Measurements from ENCODE around the gene CXCL9. TPM values are rescaled to one million over a fixed set of nuclear protein-coding genes. Genes with fewer than 3 reads are reported as not detected.

Gene CXCL9
- total RNA-seq, 1 experiment from 2014 or later = not detected

DNA sequence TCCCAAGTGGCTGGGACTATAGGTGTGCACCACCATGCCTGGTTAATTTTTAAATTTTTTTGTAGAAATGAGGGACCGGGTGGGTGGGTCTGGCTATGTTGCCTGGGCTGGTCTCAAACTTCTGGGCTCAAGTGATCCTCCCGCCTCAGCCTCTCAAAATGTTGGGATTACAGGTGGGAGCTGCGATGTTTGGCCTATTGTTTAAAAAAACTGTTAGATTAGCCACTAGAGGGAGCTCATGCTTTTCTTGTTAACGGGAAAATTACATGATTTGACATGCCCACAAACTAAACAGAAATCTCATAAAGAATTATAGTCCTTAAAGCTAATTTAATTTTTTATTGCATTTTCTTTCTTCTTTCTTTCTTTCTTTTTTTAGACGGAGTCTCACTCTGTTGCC lies 11.6 kb downstream of the CXCL9 start:
- H3K27ac ChIP-seq (ENCODE audit: low read length) = no peak overlapping the region
- ATAC-seq = peak; percentile 39; the same call in 1 of the 2 replicates

DNA sequence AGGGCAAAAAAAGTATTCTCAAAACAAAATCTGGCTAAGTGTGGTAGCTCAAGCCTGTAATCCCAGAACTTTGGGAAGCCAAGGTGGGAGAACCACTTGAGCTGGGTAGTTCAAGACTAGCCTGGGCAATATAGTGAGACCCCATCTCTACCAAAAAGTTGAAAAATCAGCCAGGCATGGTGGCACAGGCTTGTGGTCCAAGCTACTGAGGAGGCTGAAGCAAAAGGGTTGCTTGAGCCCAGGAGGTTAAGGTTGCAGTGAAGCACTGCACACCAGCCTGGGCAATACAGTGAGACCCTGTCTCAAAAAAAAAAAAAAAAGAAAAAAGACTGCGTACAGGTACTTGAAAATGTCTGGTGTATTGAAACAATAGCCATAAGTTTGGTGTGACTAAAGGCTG lies 14.8 kb downstream of the CXCL9 start:
- ChIA-PET CTCF (no interaction called here), POLR2A (no interaction called here)
- Histone ChIP-seq H3K36me3 (ENCODE audit: control insufficient read depth, insufficient read depth, low read length) (peaks cover 5% of the 10 kb centered on the region; the same call in 1 of the 2 replicates), H3K4me1 (ENCODE audit: control insufficient read depth, insufficient read depth, low read length) (peaks cover 6% of the 10 kb centered on the region), H3K9me3 (ENCODE audit: control insufficient read depth, insufficient read depth, low read depth, low read length) (no peaks in the 10 kb centered on the region), H3K27ac (ENCODE audit: low read length) (no peak overlapping the region), H3K4me3 (ENCODE audit: low read depth in 2 of 2, low read length in 2 of 2) (no peak overlapping the region), H3K27me3 (ENCODE audit: control insufficient read depth, insufficient read depth, low read length) (no peaks in the 10 kb centered on the region)
- TF ChIP-seq, protein P1, sequence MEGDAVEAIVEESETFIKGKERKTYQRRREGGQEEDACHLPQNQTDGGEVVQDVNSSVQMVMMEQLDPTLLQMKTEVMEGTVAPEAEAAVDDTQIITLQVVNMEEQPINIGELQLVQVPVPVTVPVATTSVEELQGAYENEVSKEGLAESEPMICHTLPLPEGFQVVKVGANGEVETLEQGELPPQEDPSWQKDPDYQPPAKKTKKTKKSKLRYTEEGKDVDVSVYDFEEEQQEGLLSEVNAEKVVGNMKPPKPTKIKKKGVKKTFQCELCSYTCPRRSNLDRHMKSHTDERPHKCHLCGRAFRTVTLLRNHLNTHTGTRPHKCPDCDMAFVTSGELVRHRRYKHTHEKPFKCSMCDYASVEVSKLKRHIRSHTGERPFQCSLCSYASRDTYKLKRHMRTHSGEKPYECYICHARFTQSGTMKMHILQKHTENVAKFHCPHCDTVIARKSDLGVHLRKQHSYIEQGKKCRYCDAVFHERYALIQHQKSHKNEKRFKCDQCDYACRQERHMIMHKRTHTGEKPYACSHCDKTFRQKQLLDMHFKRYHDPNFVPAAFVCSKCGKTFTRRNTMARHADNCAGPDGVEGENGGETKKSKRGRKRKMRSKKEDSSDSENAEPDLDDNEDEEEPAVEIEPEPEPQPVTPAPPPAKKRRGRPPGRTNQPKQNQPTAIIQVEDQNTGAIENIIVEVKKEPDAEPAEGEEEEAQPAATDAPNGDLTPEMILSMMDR (IDR thresholded peaks at IDR 0.05) = no peak
- TF ChIP-seq, protein P2, sequence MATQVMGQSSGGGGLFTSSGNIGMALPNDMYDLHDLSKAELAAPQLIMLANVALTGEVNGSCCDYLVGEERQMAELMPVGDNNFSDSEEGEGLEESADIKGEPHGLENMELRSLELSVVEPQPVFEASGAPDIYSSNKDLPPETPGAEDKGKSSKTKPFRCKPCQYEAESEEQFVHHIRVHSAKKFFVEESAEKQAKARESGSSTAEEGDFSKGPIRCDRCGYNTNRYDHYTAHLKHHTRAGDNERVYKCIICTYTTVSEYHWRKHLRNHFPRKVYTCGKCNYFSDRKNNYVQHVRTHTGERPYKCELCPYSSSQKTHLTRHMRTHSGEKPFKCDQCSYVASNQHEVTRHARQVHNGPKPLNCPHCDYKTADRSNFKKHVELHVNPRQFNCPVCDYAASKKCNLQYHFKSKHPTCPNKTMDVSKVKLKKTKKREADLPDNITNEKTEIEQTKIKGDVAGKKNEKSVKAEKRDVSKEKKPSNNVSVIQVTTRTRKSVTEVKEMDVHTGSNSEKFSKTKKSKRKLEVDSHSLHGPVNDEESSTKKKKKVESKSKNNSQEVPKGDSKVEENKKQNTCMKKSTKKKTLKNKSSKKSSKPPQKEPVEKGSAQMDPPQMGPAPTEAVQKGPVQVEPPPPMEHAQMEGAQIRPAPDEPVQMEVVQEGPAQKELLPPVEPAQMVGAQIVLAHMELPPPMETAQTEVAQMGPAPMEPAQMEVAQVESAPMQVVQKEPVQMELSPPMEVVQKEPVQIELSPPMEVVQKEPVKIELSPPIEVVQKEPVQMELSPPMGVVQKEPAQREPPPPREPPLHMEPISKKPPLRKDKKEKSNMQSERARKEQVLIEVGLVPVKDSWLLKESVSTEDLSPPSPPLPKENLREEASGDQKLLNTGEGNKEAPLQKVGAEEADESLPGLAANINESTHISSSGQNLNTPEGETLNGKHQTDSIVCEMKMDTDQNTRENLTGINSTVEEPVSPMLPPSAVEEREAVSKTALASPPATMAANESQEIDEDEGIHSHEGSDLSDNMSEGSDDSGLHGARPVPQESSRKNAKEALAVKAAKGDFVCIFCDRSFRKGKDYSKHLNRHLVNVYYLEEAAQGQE (IDR thresholded peaks at IDR 0.05; ENCODE audit: insufficient read depth in 1 of 2, low read depth in 2 of 2, low read length in 1 of 2) = no peak
- no peak for TF ChIP-seq SIN3A (IDR thresholded peaks at IDR 0.05; ENCODE audit: borderline replicate concordance, insufficient read depth, low read depth, low read length)
- TF ChIP-seq TCF7L2 (IDR thresholded peaks at IDR 0.05; ENCODE audit: low read depth, low read length) = no peak
- TF ChIP-seq POLR2AphosphoS5 (IDR thresholded peaks at IDR 0.05; ENCODE audit: low read depth, low read length) = no peak
- no TSS peak for BruUV-seq (replicated peaks)
- in situ Hi-C loops (cut with HindIII; ENCODE audit: low pct_unique_long_range_greater_than_20kb, low sequenced_read_pairs) (no loop called here), intact Hi-C loops (cut with micrococcal nuclease; ENCODE audit: unreplicated experiment) (no loop called here)
- no peak for DNase-seq (ENCODE audit: low read depth, low spot score)
- ATAC-seq = no peak

More for the DNA sequence above, 11.6 kb downstream of the CXCL9 start:
- no TSS peak for BruUV-seq (replicated peaks)
- Histone ChIP-seq H3K4me3 (ENCODE audit: low read depth in 2 of 2, low read length in 2 of 2) (no peak overlapping the region), H3K27me3 (ENCODE audit: control insufficient read depth, insufficient read depth, low read length) (no peaks in the 10 kb centered on the region), H3K36me3 (ENCODE audit: control insufficient read depth, insufficient read depth, low read length) (no peaks in the 10 kb centered on the region; the same call in 1 of the 2 replicates), H3K4me1 (ENCODE audit: control insufficient read depth, insufficient read depth, low read length) (no peaks in the 10 kb centered on the region), H3K9me3 (ENCODE audit: control insufficient read depth, insufficient read depth, low read depth, low read length) (no peaks in the 10 kb centered on the region)
- CTCF ChIA-PET = interaction anchor here (0.9 to 1.3 kb wide), 2 partner anchors 71 to 91 kb away, joined by 3 to 8 read pairs; no protein-coding TSS in a partner anchor
- intact Hi-C loops (cut with micrococcal nuclease; ENCODE audit: unreplicated experiment) (loop anchor here (1.0 kb wide), 1 partner anchor 72 kb away; no protein-coding TSS in a partner anchor), in situ Hi-C loops (cut with HindIII; ENCODE audit: low pct_unique_long_range_greater_than_20kb, low sequenced_read_pairs) (no loop called here)
- no peak for DNase-seq (ENCODE audit: low read depth, low spot score)
- POLR2A ChIA-PET = no interaction called here
- TF ChIP-seq TCF7L2 (IDR thresholded peaks at IDR 0.05; ENCODE audit: low read depth, low read length) = no peak
- TF ChIP-seq, protein P2 (IDR thresholded peaks at IDR 0.05; ENCODE audit: insufficient read depth in 1 of 2, low read depth in 2 of 2, low read length in 1 of 2) = no peak
- TF ChIP-seq, protein P1 (IDR thresholded peaks at IDR 0.05) = peak; percentile 70
- no peak for TF ChIP-seq POLR2AphosphoS5 (IDR thresholded peaks at IDR 0.05; ENCODE audit: low read depth, low read length)
